GM20000 (cell line): ENCODE measurements around the gene INPP5A.
"Not testable (repeated sequence)": the region's sequence is repeated elsewhere in the genome, so short reads cannot be mapped to it uniquely, and the experiment has no call there.

ENCODE experiments used
- DNase-seq: peaks from one replicate; pipeline ENCODE4 v3.0.0; 2012; ENCODE audit warnings: low spot score
- CTCF ChIP-seq: IDR thresholded peaks from 2 replicates; pipeline ENCODE4 v1.5.1; 2012; ENCODE audit warnings: mild to moderate bottlenecking, control low read depth; ENCODE audit errors: extremely low read depth, missing control alignments

Gene INPP5A

GRCh38 chr10:132547421-132547861 lies 9.9 kb downstream of the INPP5A start:
- peak; percentile 13 for DNase-seq
- no peak for TF ChIP-seq CTCF

GRCh38 chr10:132548106-132548823 lies 10.7 kb downstream of the INPP5A start:
- DNase-seq, result peak; percentile 14
- TF ChIP-seq CTCF, result no peak

GRCh38 chr10:132548869-132549268 lies 11.3 kb downstream of the INPP5A start:
- TF ChIP-seq CTCF, result no peak
- no peak for DNase-seq

GRCh38 chr10:132549371-132549770 lies 11.8 kb downstream of the INPP5A start:
- no peak for TF ChIP-seq CTCF
- DNase-seq, result no peak

- DNase-seq, result no peak
- no peak for TF ChIP-seq CTCF
These were observed 12.9 kb downstream of the INPP5A start for GRCh38 chr10:132550366-132551092.

- DNase-seq, result peak; percentile 71
- no peak for TF ChIP-seq CTCF
These were observed 13.7 kb downstream of the INPP5A start for GRCh38 chr10:132551093-132551807.

GRCh38 chr10:132551808-132552130 lies 14.2 kb downstream of the INPP5A start:
- no peak for TF ChIP-seq CTCF
- DNase-seq, result no peak

GRCh38 chr10:132552635-132553034 lies 15.0 kb downstream of the INPP5A start:
- not testable (repeated sequence) for DNase-seq

GRCh38 chr10:132553568-132553967 lies 16.0 kb downstream of the INPP5A start:
- not testable (repeated sequence) for DNase-seq
